Retinal pigment epithelial cell (primary cell): Measurements from ENCODE around the gene TRIM62.

Experiments
- DNase-seq: peaks from one replicate; pipeline ENCODE4 v3.0.0-alpha.2; 2010; ENCODE audit warnings: low read depth
- H3K4me3 ChIP-seq: 2 replicates; pipeline ENCODE4 v1.5.1; 2011; ENCODE audit warnings: mild to moderate bottlenecking, low read length, control low read depth, moderate library complexity
- TF ChIP-seq, protein P1 (sequence below): conservative IDR thresholded peaks from 2 replicates; pipeline ENCODE4 v1.5.1; 2011; ENCODE audit warnings: low read depth, low read length, control low read depth, inconsistent platforms

Gene TRIM62

GRCh38 chr1:33175865-33176264, 6.0 kb downstream of the TRIM62 start:
- no peak overlapping the region for H3K4me3 ChIP-seq
- DNase-seq: no peak
- TF ChIP-seq, protein P1, sequence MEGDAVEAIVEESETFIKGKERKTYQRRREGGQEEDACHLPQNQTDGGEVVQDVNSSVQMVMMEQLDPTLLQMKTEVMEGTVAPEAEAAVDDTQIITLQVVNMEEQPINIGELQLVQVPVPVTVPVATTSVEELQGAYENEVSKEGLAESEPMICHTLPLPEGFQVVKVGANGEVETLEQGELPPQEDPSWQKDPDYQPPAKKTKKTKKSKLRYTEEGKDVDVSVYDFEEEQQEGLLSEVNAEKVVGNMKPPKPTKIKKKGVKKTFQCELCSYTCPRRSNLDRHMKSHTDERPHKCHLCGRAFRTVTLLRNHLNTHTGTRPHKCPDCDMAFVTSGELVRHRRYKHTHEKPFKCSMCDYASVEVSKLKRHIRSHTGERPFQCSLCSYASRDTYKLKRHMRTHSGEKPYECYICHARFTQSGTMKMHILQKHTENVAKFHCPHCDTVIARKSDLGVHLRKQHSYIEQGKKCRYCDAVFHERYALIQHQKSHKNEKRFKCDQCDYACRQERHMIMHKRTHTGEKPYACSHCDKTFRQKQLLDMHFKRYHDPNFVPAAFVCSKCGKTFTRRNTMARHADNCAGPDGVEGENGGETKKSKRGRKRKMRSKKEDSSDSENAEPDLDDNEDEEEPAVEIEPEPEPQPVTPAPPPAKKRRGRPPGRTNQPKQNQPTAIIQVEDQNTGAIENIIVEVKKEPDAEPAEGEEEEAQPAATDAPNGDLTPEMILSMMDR: no peak

- H3K4me3 ChIP-seq: no peak overlapping the region
- no peak for DNase-seq
- TF ChIP-seq, protein P1: no peak
These were observed 8.8 kb downstream of the TRIM62 start for GRCh38 chr1:33173091-33173490.

DNA sequence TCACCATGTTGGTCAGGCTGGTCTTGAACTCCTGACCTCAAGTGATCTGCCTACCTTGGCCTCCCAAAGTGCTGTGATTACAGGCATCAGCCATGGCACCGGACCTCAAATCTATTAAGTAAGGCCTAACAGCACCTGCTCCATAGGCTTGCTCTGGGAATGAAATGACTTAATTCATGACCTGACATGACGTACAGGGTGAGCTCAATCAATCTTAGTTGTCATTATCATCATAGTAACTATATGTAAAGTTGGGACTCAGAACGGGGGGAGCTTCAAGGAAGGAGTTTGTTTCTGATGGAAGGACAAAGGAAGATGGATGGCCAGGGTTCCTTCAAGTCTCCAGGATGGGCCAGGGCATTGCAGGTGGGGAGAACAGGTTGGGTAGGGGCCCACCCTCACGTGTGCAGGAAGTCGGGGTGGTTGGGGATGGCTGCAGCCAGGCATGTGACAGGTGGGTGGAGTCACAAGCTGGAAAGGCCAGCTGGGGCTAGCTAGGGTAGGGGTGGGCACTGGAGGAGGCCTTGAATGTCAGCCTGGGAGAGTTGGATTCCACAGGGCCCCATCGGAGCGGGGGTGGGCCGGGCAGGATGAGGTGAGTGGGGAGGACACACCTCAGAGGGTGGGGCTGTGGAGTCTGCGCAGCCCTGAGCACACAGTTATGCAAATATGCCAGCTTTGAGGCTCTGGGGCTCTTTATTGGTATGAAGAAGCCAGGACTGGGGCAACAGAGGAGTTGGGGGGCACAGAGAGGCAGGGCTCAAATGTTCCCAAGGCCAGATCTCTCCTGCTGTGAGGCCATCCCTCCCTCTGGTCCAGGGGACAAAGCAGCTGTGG, 9.6 kb downstream of the TRIM62 start:
- no peak overlapping the region for H3K4me3 ChIP-seq
- no peak for DNase-seq
- TF ChIP-seq, protein P1: no peak

DNA sequence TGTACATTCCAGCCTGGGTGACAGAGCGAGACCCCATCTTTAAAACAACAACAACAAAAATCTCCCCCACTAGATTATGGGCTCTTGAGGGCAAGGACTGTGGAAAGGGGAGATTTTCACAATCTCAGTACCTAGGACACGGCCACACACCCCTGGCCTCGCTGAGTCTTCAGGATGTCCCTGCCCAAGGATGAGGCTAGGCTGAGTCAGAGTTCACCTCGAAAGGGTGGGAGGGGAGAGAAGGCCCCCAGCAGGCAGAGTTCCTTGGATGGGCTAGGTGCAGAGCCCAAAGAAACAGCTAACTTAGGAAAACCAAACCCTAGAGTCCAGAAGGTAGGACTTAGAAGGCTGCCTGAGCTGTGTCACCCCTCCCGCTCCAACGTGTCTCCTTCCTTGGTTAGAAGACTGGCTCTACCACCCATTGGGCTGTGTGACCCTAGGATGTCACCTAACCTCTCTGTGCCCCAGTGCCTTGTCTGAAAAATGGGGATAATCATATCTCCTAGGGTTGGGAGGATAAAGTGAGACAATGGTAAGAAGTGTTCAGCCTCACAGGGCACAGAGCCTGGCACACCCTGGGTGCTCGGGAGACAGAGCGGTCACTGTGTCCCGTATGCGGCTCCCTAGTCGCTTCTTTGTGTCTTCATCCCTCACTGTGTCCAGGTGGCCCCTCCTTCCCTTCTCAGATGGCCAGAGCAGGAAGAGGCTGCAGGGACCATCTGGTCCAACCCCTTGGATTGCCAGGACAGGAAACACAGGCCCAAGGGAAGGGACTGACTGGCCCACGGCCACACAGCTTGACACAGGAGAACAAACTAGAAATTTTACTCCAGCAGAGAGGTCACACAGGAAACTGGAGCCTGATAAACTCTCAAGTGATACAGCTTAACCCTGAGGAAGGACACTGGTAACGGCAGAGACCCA, 11.2 kb downstream of the TRIM62 start:
- DNase-seq: no peak
- TF ChIP-seq, protein P1: no peak
- no peak overlapping the region for H3K4me3 ChIP-seq

DNA sequence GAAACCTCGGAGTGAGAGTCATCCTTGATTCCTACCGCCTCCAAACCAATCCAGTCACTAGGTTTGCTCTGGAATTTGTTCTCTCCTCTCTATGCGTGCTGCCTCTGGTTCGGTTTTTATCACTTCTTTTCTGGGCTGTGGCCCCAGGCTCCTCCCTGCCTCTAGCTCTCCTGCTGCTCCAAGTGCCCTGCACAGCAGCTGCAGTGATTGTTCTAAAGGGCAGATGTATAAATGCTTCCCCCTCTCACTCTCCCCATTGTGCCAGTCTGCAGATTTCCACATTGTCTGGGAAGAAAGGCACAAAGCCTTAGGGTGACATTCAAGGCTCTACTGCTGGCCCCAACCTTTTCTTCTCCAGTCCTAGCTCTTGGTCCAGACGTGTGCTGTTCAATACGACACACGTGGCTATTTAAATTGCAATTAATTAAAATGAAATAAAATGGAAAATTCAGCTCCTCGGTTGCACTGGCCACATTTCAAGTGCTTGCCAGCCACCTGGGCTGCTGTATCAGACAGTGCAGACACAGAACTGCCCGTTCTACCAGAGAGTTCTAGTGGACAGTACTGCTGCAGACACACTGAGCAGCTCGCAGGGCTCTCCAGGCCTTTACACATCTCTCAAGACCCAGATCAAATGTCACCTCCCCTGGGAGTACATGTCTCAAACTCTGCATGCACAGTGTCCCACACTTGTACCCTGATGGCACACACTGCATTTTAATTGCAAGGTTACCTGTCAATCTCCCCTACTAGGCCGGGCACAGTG, 12.4 kb downstream of the TRIM62 start:
- no peak for DNase-seq
- no peak overlapping the region for H3K4me3 ChIP-seq
- TF ChIP-seq, protein P1: no peak

DNA sequence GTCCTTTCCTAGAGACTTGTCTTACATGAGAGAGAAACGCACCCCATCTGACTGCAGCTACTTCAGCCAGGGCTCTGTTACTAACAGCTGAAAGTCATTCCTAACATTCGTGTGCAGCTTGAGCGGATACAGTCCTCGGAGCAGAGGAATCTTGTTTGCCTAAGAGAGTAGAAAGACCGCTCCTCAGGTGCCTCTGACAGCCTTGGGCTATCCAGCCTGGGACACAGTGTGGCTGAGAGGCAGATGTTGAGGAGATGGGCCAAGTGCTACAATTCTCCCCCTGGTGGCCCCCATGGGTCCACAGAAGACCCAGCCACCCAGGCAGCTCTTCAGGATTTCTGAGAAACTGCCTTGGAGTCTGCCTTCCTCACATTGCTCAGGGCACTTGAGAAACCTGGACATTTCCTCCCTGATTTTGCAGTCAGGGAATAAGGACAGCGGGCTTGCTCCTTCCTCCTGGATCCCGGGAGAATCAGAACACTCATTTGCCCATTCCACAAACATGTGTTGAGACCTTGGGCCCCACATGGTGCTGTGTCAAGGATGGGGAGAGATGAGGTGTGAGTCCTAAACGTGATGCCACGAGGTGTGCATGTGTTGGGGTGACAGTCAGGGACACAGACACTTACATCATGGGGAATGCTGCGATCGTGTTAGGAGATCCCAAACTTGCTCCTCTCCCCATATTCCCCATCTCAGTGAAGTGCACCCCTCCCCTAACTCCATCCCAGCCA, 13.1 kb downstream of the TRIM62 start:
- TF ChIP-seq, protein P1: peak; percentile 1
- DNase-seq: no peak
- no peak overlapping the region for H3K4me3 ChIP-seq
